GM18498 (cell line): ENCODE measurements around the gene ZNF467.

ENCODE experiments used
- ATAC-seq: cut with Tn5 transposase; IDR thresholded peaks from one replicate; pipeline ENCODE4 v1.9.1; 2021; ENCODE audit warnings: mild to moderate bottlenecking, moderate library complexity; ENCODE audit not compliant: unreplicated experiment

The ZNF467 gene

GRCh38 chr7:149751043-149751775, 22.2 kb downstream of the ZNF467 start:
- no peak for ATAC-seq

GRCh38 chr7:149750122-149750845, 23.1 kb downstream of the ZNF467 start:
- ATAC-seq, result no peak

- ATAC-seq, result no peak
Observed at GRCh38 chr7:149748076-149748874, 25.1 kb downstream of the ZNF467 start.

DNA sequence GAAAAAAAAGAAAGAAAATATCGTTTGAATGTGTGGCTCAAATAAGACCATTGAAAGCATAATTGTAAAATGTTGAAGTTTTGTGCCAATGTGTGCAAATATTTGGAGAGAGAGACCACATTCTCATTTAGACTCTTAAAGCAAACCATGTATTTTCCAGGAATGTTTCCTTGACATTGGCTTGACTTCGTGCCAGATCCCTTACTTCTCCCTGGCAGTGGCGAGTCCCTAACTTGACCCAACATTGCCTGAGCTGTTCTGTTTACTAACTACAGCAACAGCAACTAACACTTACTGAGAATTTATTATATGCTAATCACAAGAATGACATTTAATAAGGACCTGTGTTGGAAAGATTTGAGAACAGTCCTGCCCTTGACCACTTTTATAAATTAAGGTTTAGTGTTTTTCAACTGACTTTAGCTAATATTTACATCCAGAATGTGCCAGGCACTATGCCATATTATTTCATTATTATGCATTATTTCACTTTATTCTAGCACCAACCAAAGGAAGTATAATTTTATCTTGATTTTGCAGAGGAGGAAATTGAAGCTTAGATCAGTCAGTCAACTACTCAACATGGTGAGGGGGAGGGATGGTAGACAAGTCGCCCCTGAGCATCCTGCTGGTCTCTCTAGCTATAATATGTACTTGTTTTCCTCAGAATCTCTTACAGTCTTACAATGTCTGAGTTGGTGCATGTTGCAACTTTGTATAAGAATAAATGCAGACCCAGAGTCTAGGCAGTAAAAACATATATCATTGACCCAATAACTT, 29.7 kb downstream of the ZNF467 start:
- ATAC-seq, result no peak

- peak; percentile 62 for ATAC-seq
Observed at GRCh38 chr7:149742075-149742701, 31.2 kb downstream of the ZNF467 start.

DNA sequence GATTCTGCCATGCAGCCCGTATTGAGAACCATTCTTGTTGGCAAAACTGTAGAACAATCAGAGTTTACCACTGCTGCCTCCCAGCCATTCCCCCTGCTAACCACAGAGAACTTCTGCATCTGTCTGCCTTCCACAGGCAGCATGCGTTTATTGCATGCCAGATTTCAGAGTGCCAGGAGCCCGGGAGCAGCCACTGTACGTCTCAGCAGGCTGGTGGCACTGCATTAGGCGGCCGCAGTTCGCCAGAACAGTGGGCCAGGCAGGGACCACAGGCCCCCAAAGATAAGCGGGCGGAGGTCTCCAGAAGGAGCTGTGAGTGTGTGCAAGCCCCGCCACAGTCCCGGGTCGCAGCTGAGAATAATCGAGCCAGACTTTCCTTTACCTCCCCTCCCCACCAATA, 31.8 kb downstream of the ZNF467 start:
- ATAC-seq, result no peak

DNA sequence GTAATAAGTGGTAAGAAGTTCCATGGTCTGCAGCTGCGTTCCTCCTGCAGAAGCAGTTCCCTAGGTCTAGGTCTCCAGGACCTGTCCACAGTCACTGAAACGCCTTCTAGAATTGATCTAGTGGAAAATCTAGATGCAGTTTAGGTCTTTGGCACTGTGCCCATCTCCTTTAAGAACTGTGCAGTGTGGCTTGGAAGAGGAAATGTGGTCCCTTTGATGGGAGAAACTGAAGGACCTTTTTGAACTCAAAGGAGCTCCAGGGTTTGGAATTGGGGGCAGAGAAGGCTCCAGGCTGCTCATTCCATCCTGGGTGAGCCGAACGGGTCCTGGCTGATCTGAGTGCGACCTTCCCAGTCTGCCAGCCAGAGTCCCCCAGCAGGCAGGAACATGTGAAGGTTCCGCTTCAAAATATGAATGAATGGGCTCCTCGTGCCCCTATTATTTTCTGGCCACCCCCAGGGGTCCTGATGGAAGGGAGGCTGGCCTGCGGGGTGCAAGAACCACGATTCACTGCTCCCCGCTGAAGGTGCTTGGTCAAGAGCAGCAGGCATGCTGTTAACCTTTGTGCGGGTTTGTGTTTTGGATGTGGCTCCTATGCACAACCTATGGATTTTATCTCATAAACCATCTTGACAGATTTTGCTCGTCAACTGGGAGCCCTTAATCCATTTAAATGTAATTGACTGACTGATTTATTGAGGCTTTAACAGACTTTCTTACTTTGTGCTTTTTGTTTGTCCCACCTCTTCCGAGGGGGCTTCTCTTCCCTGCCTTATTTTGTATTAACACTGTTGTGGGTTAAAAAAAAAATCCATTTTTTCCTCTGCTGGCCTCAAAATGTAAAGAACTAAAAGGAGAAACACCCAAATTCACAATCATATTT, 36.7 kb downstream of the ZNF467 start:
- no peak for ATAC-seq

DNA sequence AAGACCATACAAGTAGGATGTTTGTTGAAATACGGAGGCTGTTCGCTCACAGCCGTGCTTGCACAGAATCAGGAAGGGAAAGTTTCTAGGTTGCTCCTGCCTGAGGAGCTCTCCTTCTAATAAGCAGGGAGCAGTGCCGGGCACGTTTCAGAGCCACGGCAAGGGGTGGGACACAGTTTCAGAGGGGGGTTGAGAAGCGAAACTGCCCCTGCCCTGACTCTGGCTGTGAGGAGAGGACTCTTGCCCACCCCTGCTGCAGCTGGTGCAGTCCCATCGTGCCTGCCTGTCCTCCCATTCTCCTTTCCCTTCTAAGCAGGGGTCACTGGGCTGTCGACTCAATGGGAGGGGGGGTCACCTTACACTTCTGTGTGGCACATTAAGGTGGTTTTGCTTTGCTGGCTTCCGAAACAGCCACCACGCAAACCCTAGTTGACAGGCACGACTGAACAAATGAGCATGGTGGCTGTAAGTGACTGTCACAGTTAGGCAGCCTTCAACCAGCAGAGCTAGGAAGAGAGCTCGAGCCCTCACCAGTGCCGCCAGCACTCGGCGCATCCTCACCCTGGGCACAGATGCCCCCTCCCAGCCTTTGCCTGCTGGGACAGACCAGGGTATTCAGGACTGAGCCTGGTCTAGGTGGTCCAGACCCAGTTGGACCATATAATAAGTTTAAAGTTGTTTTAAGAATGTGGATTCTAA, 37.5 kb downstream of the ZNF467 start:
- no peak for ATAC-seq

DNA sequence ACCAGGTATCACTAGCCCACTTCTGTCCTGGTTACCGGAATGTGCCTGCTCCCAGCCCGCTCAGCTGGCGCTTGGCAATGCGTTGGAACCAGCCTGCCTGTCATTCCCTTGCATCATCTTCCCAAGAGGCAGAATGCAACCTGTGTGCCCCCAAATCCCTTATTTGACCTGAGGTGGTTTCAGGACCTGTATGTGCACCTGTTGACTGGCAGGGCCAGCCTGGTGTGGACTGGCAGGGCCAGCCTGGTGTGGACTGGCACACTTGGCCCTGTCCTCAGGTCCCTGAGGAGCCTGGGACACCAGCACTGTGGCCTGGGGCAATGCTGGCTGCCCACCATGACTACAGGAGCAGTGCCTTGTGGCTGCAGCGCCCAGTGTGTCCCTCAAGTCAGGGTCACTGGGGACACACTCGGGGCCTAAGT, 38.2 kb downstream of the ZNF467 start:
- ATAC-seq, result no peak

GRCh38 chr7:149734791-149735075, 38.7 kb downstream of the ZNF467 start:
- no peak for ATAC-seq

- no peak for ATAC-seq
Observed at GRCh38 chr7:149733924-149734790, 39.2 kb downstream of the ZNF467 start.

DNA sequence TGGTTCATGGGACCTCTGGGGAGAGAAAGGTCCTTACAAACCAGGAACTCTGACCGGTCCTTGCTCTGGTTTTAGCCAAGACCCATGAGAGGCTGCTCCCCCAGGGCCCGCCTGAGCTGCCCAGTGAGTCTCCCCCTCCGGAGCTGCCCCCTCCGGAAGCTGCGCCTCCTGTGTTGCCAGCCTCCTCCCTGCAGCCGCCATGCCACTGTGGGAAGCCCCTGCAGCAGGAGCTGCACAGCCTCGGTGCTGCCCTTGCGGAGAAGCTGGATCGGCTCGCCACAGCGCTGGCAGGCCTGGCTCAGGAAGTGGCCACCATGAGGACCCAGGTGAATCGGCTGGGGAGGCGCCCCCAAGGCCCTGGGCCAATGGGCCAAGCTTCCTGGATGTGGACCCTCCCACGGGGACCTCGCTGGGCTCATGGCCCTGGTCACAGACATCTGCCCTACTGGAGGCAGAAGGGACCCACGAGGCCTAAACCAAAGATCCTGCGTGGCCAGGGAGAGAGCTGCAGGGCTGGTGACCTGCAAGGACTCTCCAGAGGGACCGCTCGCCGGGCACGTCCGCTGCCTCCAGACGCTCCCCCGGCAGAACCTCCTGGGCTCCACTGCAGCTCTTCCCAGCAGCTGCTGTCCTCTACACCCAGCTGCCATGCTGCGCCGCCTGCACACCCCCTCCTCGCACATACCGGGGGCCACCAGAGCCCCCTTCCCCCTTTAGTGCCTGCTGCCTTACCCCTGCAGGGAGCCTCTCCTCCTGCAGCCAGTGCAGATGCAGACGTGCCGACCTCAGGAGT, 40.1 kb downstream of the ZNF467 start:
- ATAC-seq, result no peak

DNA sequence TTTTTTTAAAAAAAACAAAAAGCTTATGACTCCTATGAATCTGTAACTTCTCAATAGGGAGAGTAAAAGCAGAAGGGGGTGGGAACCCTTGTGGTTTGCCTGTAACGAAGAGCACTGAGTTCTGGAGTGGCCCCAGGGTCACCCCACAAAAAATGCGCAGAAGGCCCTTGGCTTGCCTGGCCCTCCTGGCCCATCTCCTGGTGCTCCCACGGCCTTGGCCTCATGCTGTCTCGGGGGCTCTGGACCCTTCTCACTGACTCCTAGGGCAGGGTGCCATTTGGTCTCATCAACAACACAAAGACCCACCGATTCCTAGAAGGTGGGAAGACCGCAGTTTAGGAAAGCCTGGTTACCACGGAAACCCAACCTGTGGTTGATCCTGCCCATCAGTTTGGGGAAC, 40.8 kb downstream of the ZNF467 start:
- ATAC-seq, result no peak

DNA sequence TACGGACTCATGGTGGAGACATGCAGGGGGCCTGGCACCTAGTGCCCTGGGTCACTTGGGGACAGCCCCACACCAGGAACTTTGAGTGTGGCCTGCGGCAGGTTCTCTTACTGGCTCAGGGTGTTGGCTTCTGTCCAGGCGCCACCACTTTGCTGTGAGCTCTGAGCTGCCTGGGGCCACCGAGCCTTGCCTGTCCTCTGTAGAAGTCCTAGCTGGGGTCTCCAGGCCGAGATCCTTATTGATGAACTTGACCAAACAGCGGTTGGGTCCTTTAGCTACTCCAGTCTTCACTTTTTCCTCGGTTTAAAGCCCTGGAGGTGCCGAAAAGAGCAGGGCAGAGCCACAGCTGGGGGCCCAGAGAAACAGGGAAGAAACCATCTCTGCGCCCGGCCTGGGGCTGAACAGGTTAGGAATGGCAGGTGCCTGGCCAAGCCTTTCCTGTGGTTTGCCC, 41.3 kb downstream of the ZNF467 start:
- ATAC-seq, result no peak

DNA sequence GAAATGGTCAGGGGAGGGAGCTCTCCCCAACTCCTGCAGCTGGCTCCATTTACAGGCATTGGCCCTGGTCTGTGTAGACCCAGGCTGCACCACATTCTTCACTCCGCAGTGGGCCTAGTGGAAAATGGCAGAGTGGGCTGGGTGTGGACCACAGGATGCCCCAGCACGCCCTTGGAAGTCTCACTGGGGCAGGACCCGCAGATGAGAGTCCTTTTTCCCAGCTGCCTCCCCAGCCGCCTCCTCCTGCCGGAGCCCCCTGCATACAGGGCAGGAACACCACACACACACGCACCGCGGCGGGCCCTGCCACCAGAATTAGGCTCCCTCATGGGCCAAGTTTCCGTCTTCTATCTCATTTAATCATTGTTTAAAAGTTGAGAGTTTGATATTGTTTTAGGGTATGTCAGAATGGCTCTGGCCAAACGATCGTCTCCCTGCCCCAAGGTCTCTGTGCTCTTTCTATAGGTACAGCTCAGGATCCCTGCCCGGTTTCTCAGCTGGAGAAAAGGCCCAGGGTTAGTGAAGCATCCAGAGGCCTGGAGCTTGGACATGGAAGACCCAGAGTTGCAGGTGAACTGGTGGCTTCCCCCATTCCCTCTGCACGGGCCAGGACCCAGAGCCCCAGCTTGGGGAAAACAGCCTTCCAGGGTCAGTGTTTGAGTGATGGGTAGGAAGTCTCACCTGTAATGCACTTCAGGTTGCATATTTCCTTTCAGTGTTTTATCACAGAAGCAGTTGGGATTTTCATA, 42.0 kb downstream of the ZNF467 start:
- ATAC-seq, result no peak

DNA sequence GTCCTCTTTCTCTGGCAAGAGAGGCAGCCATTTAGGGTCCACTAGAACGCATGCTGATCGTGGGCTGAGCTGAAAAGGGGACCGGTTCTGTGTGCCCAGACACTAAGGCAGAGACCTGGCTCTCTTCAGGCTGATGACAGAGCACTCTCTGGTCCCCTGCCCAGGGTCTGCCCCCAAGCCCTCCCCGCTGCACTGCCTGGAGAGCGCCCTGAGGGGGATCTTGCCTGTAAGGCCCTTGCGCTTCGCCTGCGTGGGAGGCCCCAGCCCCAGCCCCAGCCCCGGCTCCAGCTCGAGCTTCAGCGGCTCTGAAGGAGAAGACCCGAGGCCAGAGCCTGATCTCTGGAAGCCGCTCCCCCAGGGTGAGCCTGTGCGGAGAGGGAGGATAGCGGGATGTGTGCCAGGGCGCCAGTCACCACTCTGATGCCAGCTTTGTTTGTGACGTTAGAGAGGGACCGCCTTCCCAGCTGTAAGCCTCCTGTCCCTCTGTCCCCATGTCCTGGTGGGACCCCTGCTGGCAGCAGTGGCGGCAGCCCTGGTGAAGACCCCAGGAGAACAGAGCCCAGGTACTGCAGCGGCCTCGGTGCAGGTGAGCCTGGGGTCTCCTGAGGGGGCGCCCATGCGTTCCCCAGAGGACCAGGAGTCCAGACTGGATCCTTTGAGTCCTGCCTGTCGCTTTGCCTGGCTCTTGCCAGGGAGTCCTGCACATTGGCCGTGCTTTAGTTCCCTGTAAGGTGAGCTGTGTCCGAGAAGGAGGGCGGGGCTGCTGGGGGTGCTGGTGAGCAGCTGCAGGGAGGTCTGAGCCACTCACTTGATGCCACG, 43.2 kb downstream of the ZNF467 start:
- ATAC-seq, result no peak
